HEK293T (cell line): ENCODE data around the gene IQCN.

Experiments used
- ARNT ChIP-seq: fragments of 450-650 bp; IDR thresholded peaks from 2 replicates; pipeline ENCODE4 v1.6.1; 2017; ENCODE audit warnings: mild to moderate bottlenecking
- BHLHE40 ChIP-seq: fragments of 450-650 bp; IDR thresholded peaks from 2 replicates; pipeline ENCODE4 v1.6.1; 2016; ENCODE audit warnings: mild to moderate bottlenecking, moderate library complexity, borderline replicate concordance
- ELF4 ChIP-seq: fragments of 450-650 bp; IDR thresholded peaks from 2 replicates; pipeline ENCODE4 v1.6.1; 2017; ENCODE audit warnings: antibody characterized with exemption
- FOXA1 ChIP-seq: fragments of 450-650 bp; IDR thresholded peaks from 2 replicates; pipeline ENCODE4 v1.6.1; 2016; ENCODE audit warnings: mild to moderate bottlenecking
- FOXM1 ChIP-seq: fragments of 450-650 bp; IDR thresholded peaks from 2 replicates; pipeline ENCODE4 v1.6.1; 2017; ENCODE audit warnings: mild to moderate bottlenecking, borderline replicate concordance
- HDGF ChIP-seq: fragments of 450-650 bp; IDR thresholded peaks from 2 replicates; pipeline ENCODE4 v1.6.1; 2017; ENCODE audit warnings: antibody characterized with exemption, borderline replicate concordance
- LEF1 ChIP-seq: fragments of 450-650 bp; IDR thresholded peaks from 2 replicates; pipeline ENCODE4 v1.6.1; 2017; ENCODE audit warnings: mild to moderate bottlenecking, borderline replicate concordance
- NFRKB ChIP-seq: fragments of 450-650 bp; IDR thresholded peaks from 2 replicates; pipeline ENCODE4 v1.6.1; 2016; ENCODE audit warnings: mild to moderate bottlenecking, moderate library complexity
- SP1 ChIP-seq: fragments of 450-650 bp; IDR thresholded peaks from 2 replicates; pipeline ENCODE4 v1.6.1; 2017
- ZNF384 ChIP-seq: fragments of 450-650 bp; IDR thresholded peaks from 2 replicates; pipeline ENCODE4 v1.6.1; 2016
- TF ChIP-seq, protein P1 (sequence below): fragments of 450-650 bp; IDR thresholded peaks from 2 replicates; pipeline ENCODE4 v1.6.1; 2016

DNA sequence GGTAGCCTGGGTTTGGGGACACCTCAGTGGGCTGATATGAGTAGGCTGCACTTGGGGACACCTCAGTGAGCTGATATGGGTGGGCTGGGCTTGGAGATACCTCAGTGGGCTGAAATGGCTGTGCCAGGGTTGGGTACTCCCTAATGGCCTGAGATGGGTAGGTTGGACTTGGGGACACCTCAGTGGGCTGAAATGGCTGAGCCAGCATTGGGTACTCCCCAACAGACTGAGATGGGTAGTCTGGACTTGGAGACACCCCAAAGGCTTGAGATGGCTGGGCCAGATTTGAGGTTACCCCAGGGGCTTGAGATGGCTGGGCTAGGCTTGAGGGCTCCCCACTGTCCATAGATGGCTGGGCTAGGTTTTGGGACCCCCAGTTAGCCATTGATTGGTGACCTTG is 12.1 kb downstream of the IQCN start:
- TF ChIP-seq BHLHE40 (no peak), LEF1 (no peak), NFRKB (no peak), ELF4 (no peak), SP1 (no peak), FOXM1 (no peak), ZNF384 (no peak), FOXA1 (no peak), ARNT (no peak), HDGF (no peak)
- TF ChIP-seq, protein P1, sequence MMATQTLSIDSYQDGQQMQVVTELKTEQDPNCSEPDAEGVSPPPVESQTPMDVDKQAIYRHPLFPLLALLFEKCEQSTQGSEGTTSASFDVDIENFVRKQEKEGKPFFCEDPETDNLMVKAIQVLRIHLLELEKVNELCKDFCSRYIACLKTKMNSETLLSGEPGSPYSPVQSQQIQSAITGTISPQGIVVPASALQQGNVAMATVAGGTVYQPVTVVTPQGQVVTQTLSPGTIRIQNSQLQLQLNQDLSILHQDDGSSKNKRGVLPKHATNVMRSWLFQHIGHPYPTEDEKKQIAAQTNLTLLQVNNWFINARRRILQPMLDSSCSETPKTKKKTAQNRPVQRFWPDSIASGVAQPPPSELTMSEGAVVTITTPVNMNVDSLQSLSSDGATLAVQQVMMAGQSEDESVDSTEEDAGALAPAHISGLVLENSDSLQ = no peak
